ENCODE measurements around the gene RALGPS2. TPM values are rescaled to one million over a fixed set of nuclear protein-coding genes. Genes with fewer than 3 reads are reported as not detected.

Gene RALGPS2
- total and polyA plus RNA-seq, 9 of the 15 experiments (the other 6 are each of a cell fraction or from before 2014, with no cell fraction given) = 0.28 to 6.5 (median 2.6) TPM

DNA sequence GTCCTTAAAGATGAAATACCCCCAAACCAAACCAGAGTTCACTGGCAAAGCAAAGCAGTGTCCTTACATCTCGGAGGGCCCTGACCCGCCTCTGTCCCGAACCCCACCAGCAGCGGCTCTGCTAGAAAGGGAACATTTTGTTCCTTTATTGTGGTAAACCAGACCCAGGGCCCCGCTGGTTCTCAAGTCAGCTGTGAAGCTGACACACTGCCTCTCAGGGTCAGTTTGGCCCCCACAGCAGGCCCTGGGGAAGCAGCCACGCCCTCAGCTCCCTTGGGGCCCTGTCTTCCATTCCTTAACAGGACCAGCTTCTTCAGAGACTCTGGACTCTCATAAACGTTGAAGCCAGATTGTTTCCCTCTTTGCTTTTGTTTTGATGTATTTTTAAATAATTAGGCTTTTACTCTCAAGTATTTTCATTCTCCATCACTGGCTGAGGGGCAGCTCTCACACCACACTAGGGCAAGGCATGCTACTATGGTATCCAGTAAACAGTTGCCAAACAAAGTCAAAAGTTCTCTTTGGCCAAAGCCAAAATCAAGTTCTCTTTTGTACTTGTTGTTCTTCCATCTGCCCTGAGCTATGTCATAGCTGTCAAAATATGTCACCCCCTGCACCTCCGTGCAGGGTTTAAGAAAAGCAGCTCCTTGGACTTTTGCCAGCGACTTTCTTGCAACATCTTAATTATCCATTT is 207.0 kb downstream of the RALGPS2 start:
- no peaks in the 10 kb centered on the region for H3K4me1 ChIP-seq (replicated peaks in 1 of 2; ENCODE audit: control insufficient read depth in 2 of 2, insufficient read depth in 2 of 2, low read length in 2 of 2)
- no peaks in the 10 kb centered on the region for H3K9me3 ChIP-seq (replicated peaks; ENCODE audit: control insufficient read depth, insufficient read depth, low read depth, low read length)
- no peak overlapping the region for H3K4me3 ChIP-seq
- H3K27ac ChIP-seq (ENCODE audit: extremely low read depth, low read depth, low read length) = no peak overlapping the region
- no peaks in the 10 kb centered on the region for H3K79me2 ChIP-seq (ENCODE audit: control insufficient read depth, insufficient read depth, low read length)
- POLR2A ChIA-PET = interaction anchor here (1.1 to 2.3 kb wide), 3 partner anchors 8 to 110 kb away, joined by 6 to 9 read pairs (median 6); no protein-coding TSS in a partner anchor
- WGBS (ENCODE audit: insufficient coverage, low coverage, missing lambda C conversion rate) = 2% methylated on average over 9 of the region's 9 CpGs
- FAIRE-seq (no peak), DNase-seq (ENCODE audit: extremely low read depth in 1 of 4, low spot score in 3 of 4) (no peak), ATAC-seq (no peak)
- no TSS peak for BruUV-seq (replicated peaks)
- peak; percentile 49 for TF ChIP-seq NFIC (IDR thresholded peaks at IDR 0.05)
- peak; percentile 39; the same call in 1 of the 2 replicates for TF ChIP-seq CEBPB (tag; IDR thresholded peaks at IDR 0.05)
- TF ChIP-seq, protein P1, sequence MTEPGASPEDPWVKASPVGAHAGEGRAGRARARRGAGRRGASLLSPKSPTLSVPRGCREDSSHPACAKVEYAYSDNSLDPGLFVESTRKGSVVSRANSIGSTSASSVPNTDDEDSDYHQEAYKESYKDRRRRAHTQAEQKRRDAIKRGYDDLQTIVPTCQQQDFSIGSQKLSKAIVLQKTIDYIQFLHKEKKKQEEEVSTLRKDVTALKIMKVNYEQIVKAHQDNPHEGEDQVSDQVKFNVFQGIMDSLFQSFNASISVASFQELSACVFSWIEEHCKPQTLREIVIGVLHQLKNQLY (CRISPR knock-in tag; conservative IDR thresholded peaks at IDR 0.05) = no peak
- CTCF ChIA-PET (ENCODE audit: low intra/inter-chr PET ratio) = no interaction called here
- H3K9me1 ChIP-seq (ENCODE audit: control insufficient read depth, insufficient read depth, low read length) = no peaks in the 10 kb centered on the region
- H4K20me1 ChIP-seq (replicated peaks; ENCODE audit: control insufficient read depth, insufficient read depth, low read length) = no peaks in the 10 kb centered on the region
- H3K9ac ChIP-seq (ENCODE audit: insufficient read depth in 1 of 2, low read depth in 2 of 2, low read length in 2 of 2) = no peak overlapping the region
- H3K36me3 ChIP-seq (ENCODE audit: control insufficient read depth, insufficient read depth, low read length) = no peaks in the 10 kb centered on the region
- in situ Hi-C loops (cut with MboI) = no loop called here
- H3K4me2 ChIP-seq (ENCODE audit: insufficient read depth, low read length) = no peak overlapping the region
- intact Hi-C loops (cut with micrococcal nuclease) = no loop called here
- H2AFZ ChIP-seq (ENCODE audit: low read depth, low read length) = no peak overlapping the region
- H3K27me3 ChIP-seq (ENCODE audit: control insufficient read depth in 2 of 2, insufficient read depth in 2 of 2, low read length in 2 of 2) = peaks cover 11 to 20% of the 10 kb centered on the region in 2 experiments; a peak in 4 of 5 replicates

DNA sequence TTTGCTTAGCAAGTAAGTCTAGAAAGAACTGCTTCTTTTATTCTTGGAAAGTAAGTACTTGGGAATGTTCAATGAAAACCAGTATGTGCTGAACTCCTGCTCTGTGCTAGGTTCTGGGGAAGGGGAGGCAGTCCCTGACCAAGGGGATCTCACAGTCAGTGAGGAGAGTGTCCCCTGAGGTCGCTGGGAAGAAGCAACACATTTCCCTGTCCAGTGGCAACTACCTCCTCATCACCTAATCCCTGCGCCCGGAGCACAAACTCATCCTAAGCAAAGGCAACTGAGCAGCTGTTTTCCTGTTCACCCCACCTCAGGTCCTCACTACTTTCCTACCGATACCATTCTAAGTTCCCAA is 207.5 kb downstream of the RALGPS2 start:
- Histone ChIP-seq H3K4me1 (replicated peaks in 1 of 2; ENCODE audit: control insufficient read depth in 2 of 2, insufficient read depth in 2 of 2, low read length in 2 of 2) (no peaks in the 10 kb centered on the region), H3K9me3 (replicated peaks; ENCODE audit: control insufficient read depth, insufficient read depth, low read depth, low read length) (no peaks in the 10 kb centered on the region), H3K4me2 (ENCODE audit: insufficient read depth, low read length) (no peak overlapping the region), H3K27ac (ENCODE audit: extremely low read depth, low read depth, low read length) (no peak overlapping the region), H3K9ac (ENCODE audit: insufficient read depth in 1 of 2, low read depth in 2 of 2, low read length in 2 of 2) (no peak overlapping the region), H3K4me3 (no peak overlapping the region), H2AFZ (ENCODE audit: low read depth, low read length) (no peak overlapping the region), H3K36me3 (ENCODE audit: control insufficient read depth, insufficient read depth, low read length) (no peaks in the 10 kb centered on the region), H3K79me2 (ENCODE audit: control insufficient read depth, insufficient read depth, low read length) (no peaks in the 10 kb centered on the region), H4K20me1 (replicated peaks; ENCODE audit: control insufficient read depth, insufficient read depth, low read length) (no peaks in the 10 kb centered on the region), H3K9me1 (ENCODE audit: control insufficient read depth, insufficient read depth, low read length) (no peaks in the 10 kb centered on the region), H3K27me3 (ENCODE audit: control insufficient read depth in 2 of 2, insufficient read depth in 2 of 2, low read length in 2 of 2) (peaks cover 14 to 19% of the 10 kb centered on the region in 2 experiments)
- ChIA-PET CTCF (ENCODE audit: low intra/inter-chr PET ratio) (no interaction called here), POLR2A (interaction anchor here (1.1 to 2.3 kb wide), 3 partner anchors 8 to 110 kb away, joined by 6 to 9 read pairs (median 6); no protein-coding TSS in a partner anchor)
- 0 out of 2 replicates have a peak, but pooled peaks have one; percentile 0 for TF ChIP-seq NFIC (IDR thresholded peaks at IDR 0.05)
- TF ChIP-seq RHOXF2B (CRISPR knock-in tag; conservative IDR thresholded peaks at IDR 0.05) = no peak
- TF ChIP-seq CEBPB (tag; IDR thresholded peaks at IDR 0.05) = 0 out of 2 replicates have a peak, but pooled peaks have one; percentile 2
- ATAC-seq (no peak; the same call in 2 of the 3 replicates), DNase-seq (ENCODE audit: extremely low read depth in 1 of 4, low spot score in 3 of 4) (no peak), FAIRE-seq (no peak)
- BruUV-seq (replicated peaks) = no TSS peak
- WGBS (ENCODE audit: insufficient coverage, low coverage, missing lambda C conversion rate) = 3% methylated on average over 4 of the region's 4 CpGs
- in situ Hi-C loops (cut with MboI) = no loop called here
- intact Hi-C loops (cut with micrococcal nuclease) = no loop called here
